Measurements from ENCODE around the gene DUS1L.

GRCh38 chr17:82098939-82099763, 33.5 kb upstream of the DUS1L start:
- no peak for TF ChIP-seq CTCF (IDR thresholded peaks at IDR 0.05; ENCODE audit: low read depth, low read length)
- TF ChIP-seq, protein P1, sequence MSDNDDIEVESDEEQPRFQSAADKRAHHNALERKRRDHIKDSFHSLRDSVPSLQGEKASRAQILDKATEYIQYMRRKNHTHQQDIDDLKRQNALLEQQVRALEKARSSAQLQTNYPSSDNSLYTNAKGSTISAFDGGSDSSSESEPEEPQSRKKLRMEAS (IDR thresholded peaks at IDR 0.05; ENCODE audit: low read depth, low read length) = peak; percentile 84
